ENCODE results near the gene PFN1. TPM values are rescaled to one million over a fixed set of nuclear protein-coding genes. Genes with fewer than 3 reads are reported as not detected.

PFN1 gene
- total and polyA plus RNA-seq, 2 of the 8 experiments (the other 6 are each of a cell fraction or from before 2014, with no cell fraction given), result 1,355 to 1,949 TPM

- TF ChIP-seq CHD7 (IDR thresholded peaks at IDR 0.05; ENCODE audit: insufficient replicate concordance, low read length) (no peak), TBP (IDR thresholded peaks at IDR 0.05; ENCODE audit: low read depth, low read length) (peak; percentile 17; the same call in 1 of the 2 replicates), BCL11A (IDR thresholded peaks at IDR 0.05; ENCODE audit: low read depth in 2 of 2, low read length in 2 of 2) (no peak), ZNF274 (IDR thresholded peaks at IDR 0.05; ENCODE audit: borderline replicate concordance, extremely low read depth, low read length) (no peak), CEBPB (IDR thresholded peaks at IDR 0.05; ENCODE audit: low read depth, low read length) (no peak), CHD1 (IDR thresholded peaks at IDR 0.05; ENCODE audit: low read depth, low read length) (no peak), POLR2A (IDR thresholded peaks at IDR 0.05; ENCODE audit: control extremely low read depth in 1 of 2, low read depth in 2 of 2, low read length in 2 of 2) (peak in 1 of 2 experiments; percentile 47; a peak in 1 of 3 replicates), SP1 (IDR thresholded peaks at IDR 0.05; ENCODE audit: low read depth, low read length) (no peak), NANOG (IDR thresholded peaks at IDR 0.05; ENCODE audit: insufficient read depth, low read depth, low read length, poor library complexity, severe bottlenecking) (no peak), TAF7 (optimal IDR thresholded peaks at IDR 0.05; ENCODE audit: borderline replicate concordance, low read depth, low read length) (no peak), E2F6 (IDR thresholded peaks at IDR 0.05) (no peak), TAF1 (IDR thresholded peaks at IDR 0.05; ENCODE audit: low read depth, low read length) (no peak)
Observed at GRCh38 chr17:4969047-4969550, 20.8 kb upstream of the PFN1 start (continued).

Data from H1 (cell line).